GM19372 (cell line): ENCODE results near the gene PCBP3.
"Not testable (repeated sequence)": the region's sequence is repeated elsewhere in the genome, so short reads cannot be mapped to it uniquely, and the experiment has no call there.

Experiments
- ATAC-seq: cut with Tn5 transposase; IDR thresholded peaks from one replicate; pipeline ENCODE4 v1.9.1; 2021; ENCODE audit warnings: mild to moderate bottlenecking, low read depth, moderate library complexity; ENCODE audit not compliant: unreplicated experiment

Gene PCBP3

DNA sequence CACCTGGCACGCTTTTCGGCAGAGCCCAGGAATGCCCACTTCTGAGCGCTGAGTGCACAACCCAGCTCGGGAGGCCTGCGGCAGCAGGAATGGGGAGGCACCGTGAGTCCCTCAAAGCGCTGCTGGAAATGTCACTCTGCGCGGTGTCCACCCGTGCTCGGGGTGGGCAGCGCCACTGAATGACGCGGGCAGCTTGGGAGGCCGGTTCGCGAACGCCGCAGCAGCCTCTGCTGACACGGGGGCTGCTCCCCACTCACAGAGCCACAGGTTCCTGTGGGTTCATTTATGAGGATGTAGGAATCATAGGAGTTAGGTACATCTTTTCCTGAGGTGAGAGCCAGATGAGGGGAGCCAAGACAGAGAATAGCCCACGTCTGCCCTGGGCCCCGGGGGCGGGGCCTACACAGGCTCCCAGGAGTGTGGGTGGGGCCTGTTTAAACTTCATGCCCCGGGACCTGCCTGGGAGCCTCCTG, 191.3 kb downstream of the PCBP3 start:
- no peak for ATAC-seq

DNA sequence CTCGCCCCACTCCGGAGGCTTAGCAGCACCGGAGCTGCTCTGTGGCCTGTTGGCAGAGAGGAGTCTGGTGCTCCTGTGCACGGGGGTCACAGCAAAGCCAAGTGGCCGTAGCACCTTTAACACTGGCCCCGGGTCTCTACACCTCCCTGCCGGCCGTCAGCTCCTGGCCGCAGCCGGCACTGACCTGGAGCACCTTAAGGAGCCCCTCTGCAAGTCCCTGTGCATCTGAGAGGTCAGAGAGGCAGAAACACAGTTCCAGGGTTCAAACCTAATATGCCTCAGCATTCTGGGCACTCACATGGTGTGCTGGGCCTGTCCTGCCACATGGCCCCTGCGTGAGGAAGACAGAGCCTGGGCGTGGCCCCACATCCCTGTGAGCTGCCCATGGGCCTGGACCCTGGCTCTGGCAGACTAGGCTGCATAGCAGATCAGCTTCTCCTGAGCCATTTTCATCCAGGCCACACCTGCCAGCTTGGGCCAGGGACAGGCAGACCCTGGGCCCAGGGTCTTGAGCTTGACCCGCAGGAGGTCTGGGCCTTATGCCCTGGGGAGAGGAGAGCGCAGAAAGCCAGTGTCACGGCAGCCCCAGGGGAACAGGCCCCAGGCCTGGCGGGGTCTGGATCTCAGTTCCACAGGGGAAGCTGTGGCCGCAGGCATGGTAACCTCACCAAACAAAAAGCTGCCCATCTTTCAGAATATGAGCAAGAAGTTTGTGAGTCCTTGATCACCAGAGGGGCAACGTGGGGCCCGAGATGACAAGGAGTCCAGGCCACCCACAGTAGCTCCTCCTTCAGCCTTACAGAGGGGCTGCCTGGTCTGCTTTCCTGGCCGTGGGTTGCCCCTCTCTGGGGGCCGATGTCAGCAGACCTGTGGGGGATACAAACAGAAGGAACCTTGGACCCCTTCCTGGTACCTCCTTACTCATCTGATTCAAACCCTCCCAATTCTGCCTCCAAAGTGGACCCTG, 192.1 kb downstream of the PCBP3 start:
- ATAC-seq: no peak

DNA sequence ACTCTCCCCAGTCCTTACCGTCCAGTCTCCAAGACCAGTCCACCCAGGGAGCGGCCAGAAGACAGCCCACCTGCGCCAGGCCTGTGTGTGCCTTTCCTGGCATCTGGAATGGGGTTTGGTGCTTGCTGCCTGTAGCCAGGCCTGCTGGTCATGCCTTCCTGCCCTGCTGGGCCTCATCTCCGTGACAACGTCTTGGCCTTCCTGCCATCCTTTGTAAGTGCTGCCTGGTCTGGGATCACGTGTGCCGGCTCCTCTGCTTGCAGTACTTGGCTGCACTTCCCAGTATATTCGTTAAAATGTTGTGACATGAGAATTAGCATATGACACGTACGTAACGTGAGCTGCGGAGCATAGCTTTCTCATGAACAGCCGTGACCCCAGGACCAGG, 192.7 kb downstream of the PCBP3 start:
- no peak for ATAC-seq

DNA sequence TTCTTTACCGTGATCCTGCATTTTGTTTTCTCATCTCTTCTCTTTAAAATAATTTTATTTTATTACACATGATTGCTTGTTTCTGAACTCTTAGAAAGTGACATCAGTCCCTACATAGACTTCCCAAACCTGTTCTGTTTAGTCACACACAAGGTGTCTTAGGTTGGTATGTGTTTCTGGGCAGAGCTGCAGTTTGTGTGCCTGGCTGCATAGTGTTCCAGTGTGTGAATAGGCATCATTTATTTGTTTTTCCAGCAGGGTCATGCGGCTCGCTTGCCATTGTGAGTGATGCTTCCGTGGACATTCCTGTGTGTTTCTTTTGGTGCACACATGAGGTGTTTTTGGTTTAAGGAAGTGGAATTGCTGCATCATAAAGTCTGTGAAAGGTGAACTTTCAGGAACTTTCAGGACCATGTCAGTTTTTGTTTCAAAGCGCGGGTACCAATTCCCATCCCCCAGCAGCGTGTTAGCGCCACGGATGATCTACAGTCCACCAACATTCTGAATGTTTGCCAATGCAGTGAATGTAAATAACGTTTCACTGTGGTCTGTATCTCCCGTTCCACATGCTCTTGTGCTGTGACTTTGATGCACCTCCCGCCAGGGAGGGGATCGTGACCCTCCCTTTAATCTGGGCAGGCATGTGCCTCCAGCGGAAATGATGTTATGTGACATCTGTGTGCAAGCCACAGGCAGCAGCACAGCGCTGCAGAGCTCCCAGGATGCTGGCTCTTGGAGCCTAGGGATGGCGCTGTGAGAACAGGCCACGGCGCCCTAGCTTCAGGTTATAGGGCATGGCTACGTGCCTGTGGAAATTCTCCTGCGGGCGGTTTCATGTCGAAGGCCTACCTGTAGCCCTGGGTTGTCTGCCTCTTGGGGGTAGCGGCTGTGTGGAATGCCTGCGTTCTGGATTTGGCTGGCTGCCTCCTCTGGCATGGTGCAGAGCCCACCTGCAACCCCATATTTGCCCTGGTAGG, 193.5 kb downstream of the PCBP3 start:
- no peak for ATAC-seq

DNA sequence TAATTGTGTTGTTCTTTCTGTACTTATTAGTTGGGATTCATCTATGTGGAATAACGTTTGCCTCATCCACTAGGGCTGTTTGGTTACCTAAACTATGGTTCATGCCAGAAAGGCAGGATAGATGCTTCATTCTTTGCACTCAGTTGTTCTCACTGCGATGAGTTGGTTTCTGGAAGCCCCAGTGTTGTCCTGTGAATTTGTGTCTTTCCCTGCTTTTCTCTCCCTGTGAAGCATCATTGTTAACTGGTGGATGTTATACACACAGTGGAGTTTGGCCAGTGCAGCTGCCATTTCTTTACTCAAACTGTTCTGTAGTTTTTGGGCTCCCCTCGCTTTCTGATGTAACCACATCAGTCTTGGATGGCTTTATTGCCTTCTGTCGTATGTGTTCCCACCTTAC, 194.4 kb downstream of the PCBP3 start:
- ATAC-seq: no peak

DNA sequence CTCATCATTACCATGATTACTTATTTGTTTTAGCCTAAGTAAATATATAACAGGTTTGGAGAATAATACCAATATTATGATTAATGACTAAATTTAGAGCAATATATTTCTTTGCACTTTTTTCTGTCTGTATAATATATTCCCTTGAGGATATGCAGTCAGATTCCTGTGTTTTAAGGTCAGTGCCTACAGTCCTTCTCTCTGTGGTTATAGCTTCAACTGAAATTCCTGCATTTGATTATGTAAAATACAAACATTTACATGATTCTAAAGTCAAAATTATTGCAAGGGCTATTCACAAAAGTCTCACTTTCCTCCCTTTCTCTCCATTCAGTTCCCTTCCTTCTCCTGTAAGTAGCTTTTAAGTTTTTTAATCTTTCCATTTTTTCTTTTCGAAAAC, 195.1 kb downstream of the PCBP3 start:
- ATAC-seq: no peak

DNA sequence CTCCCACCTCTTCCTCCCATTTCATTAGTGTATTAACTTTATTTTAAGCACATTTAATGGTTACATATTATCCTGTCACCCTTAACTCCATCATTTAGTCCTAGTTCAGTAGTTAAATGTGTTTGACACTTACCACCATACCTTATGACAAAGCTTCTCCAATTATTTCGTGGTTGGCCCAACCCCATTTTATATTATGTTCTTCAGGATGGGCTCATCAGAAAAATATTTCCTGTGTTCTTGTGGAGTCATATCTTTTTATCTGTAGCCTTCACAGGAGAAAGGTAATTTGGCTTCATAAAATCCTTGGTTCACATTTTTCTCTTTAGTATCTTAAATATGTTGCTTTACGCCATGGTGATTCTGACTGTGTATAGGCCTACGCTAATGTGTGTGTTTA, 195.7 kb downstream of the PCBP3 start:
- ATAC-seq: no peak

DNA sequence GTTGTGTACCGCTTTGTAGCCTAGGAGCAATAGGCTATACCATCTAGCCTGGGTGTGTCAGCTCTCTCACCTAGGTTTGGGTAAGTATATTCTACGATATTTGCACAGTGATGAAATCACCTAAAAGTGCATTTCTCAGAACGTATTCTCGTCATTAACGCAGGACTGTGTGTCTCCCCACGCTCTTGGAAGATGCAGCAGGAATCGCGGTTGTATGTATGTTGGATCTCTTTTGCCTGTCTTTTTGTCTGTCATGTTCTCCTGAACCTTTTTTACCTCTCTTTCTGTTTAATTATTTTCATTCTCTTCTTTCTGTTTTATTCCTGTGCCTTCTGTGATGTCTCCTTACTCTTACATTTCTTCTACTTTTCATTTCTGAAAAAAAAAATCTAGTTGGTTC, 197.5 kb downstream of the PCBP3 start:
- no peak for ATAC-seq

DNA sequence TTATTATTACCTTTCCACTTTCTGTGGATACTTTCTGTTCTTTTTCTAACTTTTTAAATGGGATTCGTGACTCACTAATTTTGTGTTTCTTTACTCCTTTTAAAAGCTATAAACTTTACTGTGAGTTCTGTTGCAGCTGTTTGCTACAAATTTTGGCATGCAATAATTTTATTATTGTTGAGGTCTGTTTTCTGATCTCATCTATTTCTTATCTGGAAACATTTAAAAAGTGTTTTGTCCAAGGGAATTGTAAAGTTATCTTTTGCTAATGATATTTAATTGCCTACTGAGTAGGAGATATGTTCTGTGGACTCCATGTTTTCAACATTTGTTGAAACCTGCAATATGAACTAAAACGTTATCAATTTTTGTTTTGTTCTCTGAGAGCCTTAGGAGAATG, 199.9 kb downstream of the PCBP3 start:
- no peak for ATAC-seq

DNA sequence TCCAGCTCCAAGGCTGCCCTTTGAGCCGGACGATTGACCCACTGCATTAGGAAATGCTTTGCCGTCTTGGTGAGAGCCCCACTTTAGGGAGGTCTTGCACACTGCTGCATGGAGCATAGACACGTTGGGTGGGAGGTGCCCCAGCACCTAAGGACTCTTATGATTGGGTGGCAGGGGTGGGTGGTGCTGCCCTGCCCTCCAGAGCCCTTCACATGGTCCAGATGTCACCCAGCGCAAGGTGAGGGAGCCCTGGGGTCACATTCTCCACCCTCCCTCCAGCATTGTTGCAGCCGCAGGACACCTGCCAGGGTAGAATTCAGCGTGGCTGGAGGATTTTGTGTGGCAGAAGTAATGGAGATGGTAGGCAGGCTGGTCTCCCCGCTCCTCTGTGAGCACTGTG, 200.7 kb downstream of the PCBP3 start:
- ATAC-seq: no peak

DNA sequence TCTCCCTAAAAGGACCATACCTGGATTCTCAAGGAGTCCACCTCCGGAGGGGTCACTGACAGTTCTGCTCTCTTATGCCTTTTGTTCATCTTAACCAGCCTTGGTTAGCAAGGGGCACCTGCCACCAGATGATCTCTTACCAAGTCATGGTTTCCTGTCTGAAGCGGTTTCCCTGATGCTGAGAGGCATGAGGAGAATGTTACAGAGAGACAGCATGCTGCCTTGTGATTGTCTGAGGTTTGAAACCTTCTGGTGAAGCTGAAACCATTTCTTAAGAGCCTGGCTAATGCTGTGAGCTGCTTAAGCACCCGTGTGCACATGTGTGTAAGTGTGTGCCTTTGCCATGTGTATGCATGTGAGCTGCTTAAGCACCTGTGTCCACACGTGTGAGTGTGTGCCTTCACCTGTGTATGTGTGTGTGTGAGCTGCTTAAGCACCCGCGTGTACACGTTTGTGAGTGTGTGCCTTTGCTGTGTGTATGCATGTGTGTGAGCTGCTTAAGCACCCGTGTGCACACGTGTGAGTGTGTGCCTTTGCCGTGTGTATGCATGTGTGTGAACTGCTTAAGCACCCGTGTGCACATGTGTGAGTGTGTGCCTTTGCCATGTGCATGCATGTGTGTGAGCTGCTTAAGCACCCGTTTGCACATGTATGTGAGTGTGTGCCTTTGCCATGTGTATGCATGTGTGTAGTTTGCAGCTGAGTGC, 201.7 kb downstream of the PCBP3 start:
- ATAC-seq: no peak

DNA sequence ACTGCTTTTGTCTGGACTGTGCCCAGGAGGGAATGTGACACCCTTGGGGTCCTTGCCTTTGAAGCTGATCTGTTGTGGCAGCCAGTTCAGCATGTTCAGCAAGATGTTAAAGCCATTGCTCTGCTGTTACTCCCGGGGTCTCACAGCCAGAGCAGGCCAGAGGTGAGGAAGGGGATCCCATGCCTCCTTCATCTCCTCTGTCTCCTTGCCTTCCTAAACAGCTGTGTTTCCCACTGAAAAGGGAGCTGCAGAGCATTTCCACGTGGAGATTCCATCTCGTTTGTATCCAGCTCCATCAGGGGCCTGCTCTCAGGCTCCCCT, 202.2 kb downstream of the PCBP3 start:
- no peak for ATAC-seq

DNA sequence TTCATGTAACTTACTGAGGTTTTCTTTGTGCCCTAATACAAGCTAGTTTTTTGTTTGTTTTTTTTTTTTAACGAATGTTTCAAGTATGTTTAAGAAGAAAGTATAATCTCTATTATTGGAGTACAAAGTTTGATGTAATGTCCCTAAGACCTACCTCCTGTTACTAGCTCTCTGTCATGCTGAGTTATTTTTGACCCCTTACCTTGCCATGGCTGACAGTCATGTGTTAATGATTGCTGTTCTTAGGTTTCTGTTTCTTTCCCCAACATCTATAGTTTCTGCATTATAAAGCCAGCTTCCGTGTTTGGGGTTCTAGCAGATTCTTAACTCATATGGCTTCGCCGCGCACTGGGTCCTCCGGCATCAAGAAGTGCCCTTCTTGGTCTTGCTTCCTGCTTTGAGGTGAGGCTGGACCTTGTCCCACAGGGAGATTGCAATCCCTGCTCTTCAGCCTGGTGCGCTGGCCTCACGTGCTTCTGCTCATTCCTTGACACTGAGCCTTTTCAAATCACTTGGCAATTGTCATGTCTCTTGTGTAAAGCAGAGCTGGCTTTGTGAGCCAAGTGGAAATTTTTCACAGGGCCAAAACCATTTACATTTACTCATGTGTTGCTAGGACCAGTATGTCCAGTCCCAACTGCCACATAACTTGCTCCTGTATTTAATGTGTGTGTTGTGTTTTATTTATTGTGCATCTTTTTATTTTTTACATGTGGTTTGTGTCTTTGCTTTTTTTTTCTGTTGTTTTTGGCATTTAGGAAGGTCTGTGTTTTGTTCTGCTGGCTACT, 203.0 kb downstream of the PCBP3 start:
- ATAC-seq: no peak

DNA sequence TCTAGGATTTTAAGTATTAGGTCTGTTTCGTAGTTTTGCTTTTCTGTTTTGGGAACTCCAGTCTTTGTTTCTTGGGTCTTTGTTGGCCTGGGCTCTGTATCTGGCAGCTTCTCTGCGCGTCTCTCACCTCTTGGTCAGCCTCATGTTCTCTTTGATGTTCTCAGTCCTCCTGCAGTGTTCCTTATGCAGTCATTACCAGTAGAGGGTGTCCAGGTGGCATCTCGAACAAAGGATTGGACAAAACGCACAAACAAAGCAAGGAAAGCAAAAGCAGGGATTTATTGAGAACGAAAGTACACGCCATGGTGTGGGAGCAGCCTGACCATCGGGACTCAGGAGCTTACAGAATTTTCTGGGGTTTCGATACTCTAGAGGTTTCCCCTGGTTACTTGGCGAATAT, 204.3 kb downstream of the PCBP3 start:
- no peak for ATAC-seq

DNA sequence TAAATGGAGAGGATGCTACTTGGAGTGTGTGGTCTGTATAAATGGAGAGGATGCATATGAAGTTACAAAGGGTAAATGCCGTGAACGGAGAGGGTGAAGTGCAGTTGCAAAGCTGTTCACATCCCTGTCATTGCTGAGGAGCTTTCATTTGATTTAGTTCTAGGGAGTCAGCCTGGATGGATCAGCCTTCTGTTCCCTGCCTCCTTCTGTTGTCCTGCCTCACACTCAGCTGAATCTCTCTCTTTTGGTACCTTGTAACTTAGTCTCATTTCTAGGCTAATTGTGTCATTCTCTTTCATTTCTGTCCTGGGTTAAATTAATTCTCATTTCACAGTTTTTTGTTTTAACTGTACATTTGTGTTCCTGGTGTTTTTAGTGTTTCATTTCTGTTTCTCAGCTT, 204.8 kb downstream of the PCBP3 start:
- ATAC-seq: no peak

DNA sequence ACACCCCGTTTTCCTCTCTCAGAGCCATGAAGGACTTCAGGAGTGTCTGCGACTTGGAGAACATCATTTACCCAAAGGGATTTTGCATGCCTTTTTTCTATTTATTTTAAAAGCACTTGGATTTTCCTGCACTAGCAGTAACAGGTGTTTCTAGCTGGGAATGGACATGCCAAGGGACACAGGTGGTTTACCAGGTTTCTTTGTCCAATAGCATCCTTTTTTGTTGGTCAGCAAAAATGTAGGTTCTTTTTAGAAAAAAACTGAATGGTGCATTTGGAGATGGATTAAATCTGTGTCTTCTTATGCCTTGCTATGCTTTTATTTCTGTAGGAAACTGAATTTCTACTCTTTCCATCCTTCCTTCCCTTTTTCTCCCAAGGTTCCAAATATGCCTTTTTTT, 205.3 kb downstream of the PCBP3 start:
- ATAC-seq: no peak

DNA sequence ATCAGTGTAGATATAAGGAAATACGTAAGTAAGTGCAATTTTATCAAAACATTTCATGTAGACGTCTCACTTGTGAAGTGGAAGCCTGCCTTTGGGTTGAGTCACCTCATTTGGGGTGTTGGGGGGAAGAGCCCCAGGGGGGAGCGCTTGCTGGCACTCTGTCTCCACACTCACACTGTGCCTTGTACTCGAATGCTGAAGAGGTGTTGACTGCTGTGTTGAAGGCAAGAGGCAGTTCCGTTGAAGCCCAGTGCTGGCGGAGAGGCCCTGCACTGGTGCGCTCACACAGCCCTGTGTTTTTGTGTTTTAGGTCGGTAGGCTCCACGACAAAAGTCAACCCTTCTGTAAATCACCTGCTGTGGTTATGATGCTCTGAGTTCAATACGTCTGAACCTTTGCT, 206.1 kb downstream of the PCBP3 start:
- no peak for ATAC-seq

DNA sequence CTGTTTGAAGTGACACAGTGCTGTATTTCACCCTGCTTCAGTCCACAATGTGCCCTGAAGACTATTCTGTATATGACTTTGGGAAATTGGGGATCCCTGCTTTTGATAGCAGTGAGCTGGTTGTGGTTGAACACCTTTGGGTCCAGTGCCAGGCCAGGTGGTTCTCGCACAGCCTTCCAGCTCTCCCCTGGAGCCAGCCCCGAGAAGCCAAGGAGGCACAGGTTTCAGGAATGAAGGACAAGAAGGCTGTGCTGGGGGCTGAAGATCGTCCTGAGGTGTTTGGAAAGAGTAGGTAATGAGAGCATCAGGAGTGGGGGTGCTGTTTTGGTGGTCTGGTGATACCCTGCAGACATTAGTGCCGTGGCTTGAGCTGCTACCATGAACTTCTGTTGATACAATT, 206.7 kb downstream of the PCBP3 start:
- ATAC-seq: no peak

DNA sequence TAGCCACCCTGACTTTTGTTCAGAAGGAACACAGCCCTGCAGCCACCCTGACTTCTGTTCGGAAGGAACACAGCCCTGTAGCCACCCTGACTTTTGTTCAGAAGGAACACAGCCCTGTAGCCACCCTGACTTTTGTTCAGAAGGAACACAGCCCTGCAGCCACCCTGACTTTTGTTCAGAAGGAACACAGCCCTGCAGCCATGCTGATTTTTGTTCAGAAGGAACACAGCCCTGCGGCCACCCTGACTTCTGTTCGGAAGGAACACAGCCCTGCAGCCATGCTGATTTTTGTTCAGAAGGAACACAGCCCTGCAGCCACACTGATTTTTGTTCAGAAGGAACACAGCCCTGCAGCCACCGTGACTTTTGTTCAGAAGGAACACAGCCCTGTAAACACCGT, 208.9 kb downstream of the PCBP3 start:
- not testable (repeated sequence) for ATAC-seq

DNA sequence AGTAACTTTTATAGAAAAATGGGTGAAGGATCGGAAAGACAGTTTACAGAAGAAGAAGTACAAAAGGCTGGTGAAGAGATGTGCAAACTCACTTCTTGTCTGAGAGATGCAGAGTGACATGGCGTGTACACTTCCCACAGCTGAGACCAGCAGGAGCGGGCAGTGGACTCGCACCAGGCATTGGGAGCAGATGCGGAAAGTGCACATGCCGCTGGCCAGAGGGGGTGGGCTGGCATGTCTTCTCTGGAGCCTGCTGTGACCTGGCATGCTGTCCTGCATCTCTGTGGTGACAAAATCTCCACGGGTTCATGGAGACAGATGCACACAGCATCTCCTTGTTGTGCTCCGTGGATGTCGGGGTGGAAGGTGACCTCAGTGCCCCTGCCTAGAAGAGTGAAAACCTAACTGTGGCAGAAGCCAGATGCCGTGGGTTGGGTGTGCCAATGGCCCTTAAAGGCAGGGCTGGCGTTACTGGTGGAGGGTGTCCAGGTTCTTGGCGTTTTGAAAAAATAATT, 209.4 kb downstream of the PCBP3 start:
- ATAC-seq: no peak
